HL-60 (cell line): Measurements from ENCODE around the gene ZNF436.
A peak's percentile ranks its signal among the peaks of the same experiment; 100 is the strongest.

Experiments used
- DNase-seq, 2 experiments: peaks; one replicate each; pipeline ENCODE4 v3.0.0-alpha.2; 2010 to 2020; ENCODE audit warnings: low read depth in 1 of 2, low spot score in 1 of 2
- H3K27ac ChIP-seq: fragments of 250-450 bp; sonication (Bioruptor Pico); replicated peaks from 2 replicates; pipeline ENCODE4 v1.5.1; 2020; ENCODE audit warnings: mild to moderate bottlenecking, moderate library complexity
- H3K27me3 ChIP-seq: fragments of 250-450 bp; sonication (Bioruptor Pico); 2 replicates; pipeline ENCODE4 v1.5.1; 2021; ENCODE audit warnings: mild to moderate bottlenecking, moderate library complexity; ENCODE audit not compliant: insufficient read depth, poor library complexity, severe bottlenecking
- H3K4me3 ChIP-seq: replicated peaks from 2 replicates; pipeline ENCODE4 v1.5.1; 2011; ENCODE audit warnings: mild to moderate bottlenecking, control low read depth, low read length; ENCODE audit not compliant: insufficient read depth
- GABPA ChIP-seq: IDR thresholded peaks from 2 replicates; pipeline ENCODE4 v1.6.1; 2012; ENCODE audit warnings: low read depth
- POLR2AphosphoS5 ChIP-seq: IDR thresholded peaks from 2 replicates; pipeline ENCODE4 v1.6.1; 2012; ENCODE audit warnings: low read depth
- SPI1 ChIP-seq: IDR thresholded peaks from 2 replicates; pipeline ENCODE4 v1.6.1; 2012; ENCODE audit warnings: low read depth, mild to moderate bottlenecking, borderline replicate concordance
- TF ChIP-seq, protein P1 (sequence below): IDR thresholded peaks from 2 replicates; pipeline ENCODE4 v1.6.1; 2012; ENCODE audit warnings: low read depth; ENCODE audit not compliant: insufficient replicate concordance
- TF ChIP-seq, protein P2 (sequence below): IDR thresholded peaks from one replicate; pipeline ENCODE4 v1.5.1; 2011; ENCODE audit warnings: low read length, control low read depth, inconsistent platforms; ENCODE audit not compliant: insufficient read depth

ZNF436 gene

DNA sequence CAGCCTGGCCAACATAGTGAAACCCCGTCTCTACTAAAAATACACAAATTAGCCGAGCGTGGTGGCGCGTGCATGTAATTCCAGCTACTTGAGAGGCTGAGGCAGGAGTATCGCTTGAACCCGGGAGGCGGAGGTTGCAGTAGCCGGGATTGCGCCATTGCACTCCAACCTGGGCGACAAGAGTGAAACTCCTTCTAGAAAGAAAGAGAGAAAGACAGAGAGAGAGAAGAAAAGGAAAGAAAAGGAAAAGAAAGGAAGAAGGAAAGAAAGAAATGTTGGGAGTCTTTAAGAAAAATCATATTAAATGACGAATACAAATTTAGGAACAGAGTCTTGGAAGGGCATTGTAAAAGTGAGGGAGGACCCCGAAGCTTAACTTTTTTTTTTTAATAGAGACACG is 23.7 kb downstream of the ZNF436 start:
- no peak overlapping the region for H3K27ac ChIP-seq
- no peaks in the 10 kb centered on the region for H3K27me3 ChIP-seq
- H3K4me3 ChIP-seq, result no peak overlapping the region
- no peak for TF ChIP-seq POLR2AphosphoS5
- no peak for TF ChIP-seq GABPA
- TF ChIP-seq, protein P1, sequence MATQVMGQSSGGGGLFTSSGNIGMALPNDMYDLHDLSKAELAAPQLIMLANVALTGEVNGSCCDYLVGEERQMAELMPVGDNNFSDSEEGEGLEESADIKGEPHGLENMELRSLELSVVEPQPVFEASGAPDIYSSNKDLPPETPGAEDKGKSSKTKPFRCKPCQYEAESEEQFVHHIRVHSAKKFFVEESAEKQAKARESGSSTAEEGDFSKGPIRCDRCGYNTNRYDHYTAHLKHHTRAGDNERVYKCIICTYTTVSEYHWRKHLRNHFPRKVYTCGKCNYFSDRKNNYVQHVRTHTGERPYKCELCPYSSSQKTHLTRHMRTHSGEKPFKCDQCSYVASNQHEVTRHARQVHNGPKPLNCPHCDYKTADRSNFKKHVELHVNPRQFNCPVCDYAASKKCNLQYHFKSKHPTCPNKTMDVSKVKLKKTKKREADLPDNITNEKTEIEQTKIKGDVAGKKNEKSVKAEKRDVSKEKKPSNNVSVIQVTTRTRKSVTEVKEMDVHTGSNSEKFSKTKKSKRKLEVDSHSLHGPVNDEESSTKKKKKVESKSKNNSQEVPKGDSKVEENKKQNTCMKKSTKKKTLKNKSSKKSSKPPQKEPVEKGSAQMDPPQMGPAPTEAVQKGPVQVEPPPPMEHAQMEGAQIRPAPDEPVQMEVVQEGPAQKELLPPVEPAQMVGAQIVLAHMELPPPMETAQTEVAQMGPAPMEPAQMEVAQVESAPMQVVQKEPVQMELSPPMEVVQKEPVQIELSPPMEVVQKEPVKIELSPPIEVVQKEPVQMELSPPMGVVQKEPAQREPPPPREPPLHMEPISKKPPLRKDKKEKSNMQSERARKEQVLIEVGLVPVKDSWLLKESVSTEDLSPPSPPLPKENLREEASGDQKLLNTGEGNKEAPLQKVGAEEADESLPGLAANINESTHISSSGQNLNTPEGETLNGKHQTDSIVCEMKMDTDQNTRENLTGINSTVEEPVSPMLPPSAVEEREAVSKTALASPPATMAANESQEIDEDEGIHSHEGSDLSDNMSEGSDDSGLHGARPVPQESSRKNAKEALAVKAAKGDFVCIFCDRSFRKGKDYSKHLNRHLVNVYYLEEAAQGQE, result no peak
- TF ChIP-seq, protein P2, sequence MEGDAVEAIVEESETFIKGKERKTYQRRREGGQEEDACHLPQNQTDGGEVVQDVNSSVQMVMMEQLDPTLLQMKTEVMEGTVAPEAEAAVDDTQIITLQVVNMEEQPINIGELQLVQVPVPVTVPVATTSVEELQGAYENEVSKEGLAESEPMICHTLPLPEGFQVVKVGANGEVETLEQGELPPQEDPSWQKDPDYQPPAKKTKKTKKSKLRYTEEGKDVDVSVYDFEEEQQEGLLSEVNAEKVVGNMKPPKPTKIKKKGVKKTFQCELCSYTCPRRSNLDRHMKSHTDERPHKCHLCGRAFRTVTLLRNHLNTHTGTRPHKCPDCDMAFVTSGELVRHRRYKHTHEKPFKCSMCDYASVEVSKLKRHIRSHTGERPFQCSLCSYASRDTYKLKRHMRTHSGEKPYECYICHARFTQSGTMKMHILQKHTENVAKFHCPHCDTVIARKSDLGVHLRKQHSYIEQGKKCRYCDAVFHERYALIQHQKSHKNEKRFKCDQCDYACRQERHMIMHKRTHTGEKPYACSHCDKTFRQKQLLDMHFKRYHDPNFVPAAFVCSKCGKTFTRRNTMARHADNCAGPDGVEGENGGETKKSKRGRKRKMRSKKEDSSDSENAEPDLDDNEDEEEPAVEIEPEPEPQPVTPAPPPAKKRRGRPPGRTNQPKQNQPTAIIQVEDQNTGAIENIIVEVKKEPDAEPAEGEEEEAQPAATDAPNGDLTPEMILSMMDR, result no peak
- no peak for TF ChIP-seq SPI1
- DNase-seq, result no peak

DNA sequence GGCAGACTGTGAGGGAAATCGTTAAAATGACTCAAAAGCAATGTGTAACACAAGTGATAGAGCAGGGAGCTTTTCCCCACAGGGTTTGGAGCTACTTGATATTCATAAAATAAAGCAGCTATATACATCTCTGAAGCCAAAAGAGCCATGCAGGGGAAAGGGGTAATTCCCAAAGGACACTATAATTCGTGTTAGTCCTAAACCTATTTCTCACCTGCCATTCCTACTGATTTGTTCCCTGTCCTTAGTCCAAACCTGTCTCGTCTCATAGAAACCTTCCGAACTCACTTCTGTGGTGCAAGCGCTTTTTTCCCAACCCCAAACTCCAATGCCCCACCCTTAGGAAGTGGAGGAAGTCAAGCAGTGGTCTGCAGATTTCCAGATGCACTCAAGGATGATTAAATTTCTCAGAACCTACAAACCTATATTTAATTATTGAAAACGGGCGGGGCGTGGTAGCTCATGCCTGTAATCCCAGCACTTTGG is 24.6 kb downstream of the ZNF436 start:
- DNase-seq, result no peak
- Histone ChIP-seq H3K4me3 (peak overlapping the region; percentile 49), H3K27me3 (no peaks in the 10 kb centered on the region), H3K27ac (peak overlapping the region; percentile 95)
- TF ChIP-seq, protein P2, result no peak
- no peak for TF ChIP-seq POLR2AphosphoS5
- TF ChIP-seq GABPA, result no peak
- no peak for TF ChIP-seq SPI1
- TF ChIP-seq, protein P1, result no peak

DNA sequence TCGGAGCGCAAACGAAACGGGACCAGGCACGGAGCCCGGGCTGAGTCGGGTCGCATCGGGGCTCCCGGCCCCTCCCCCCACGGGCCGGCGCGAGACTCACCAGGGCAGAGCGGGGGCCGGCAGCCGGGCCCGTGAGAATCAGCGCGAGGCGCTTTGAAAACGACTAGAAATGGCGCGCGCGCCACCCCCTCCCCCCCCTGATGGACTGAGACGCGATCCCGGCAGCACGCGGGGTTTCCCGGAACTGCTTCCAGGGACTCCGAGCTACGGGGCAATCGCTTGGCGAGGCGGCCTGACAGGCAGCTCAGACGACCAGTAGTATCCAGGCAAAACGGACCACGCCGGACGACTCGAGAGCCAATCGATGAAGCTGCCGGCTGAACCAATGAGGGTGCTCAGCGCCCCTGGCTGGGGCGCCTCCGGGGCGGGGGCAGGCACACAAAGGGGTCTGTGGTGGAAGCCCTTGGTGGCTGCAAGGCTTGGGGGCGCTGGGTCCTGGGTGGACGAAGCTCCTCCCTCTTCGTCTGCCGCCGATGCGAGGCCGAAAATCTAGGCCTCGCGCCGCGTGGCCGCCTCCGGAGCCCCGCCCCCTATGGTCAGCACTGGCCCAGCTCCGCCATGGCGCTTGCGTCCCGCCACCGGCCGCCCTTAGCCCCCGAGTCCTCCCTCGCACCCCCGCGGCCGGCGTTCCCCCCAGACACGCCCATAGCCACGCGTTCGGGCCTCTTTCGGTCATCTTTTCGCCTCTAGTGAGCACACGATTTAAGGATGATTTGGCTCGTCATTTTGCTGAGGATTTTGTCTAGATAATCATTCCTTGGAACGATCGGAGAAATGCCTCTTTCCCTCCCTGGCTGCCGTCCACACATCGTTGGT is 25.3 kb downstream of the ZNF436 start, which contains the start of gene HNRNPR:
Gene HNRNPR, minus strand, starts transcription at position 174 of the 876 bp plus-strand sequence. CDS start 3,276 bp downstream, outside the sequence.
- Histone ChIP-seq H3K27ac (peak within 1 kb of the TSS; percentile 95), H3K4me3 (peak within 1 kb of the TSS; percentile 68), H3K27me3 (no peaks in the 10 kb centered on the region)
- TF ChIP-seq, protein P2, result no peak
- peak; percentile 69 for TF ChIP-seq POLR2AphosphoS5
- TF ChIP-seq, protein P1, result peak; percentile 58
- no peak for TF ChIP-seq GABPA
- TF ChIP-seq SPI1, result no peak
- DNase-seq, result peak; percentile 100
